Heart left ventricle (tissue), 16 donors: ENCODE results near the gene LRRFIP1. TPM values are rescaled to one million over a fixed set of nuclear protein-coding genes. Genes with fewer than 3 reads are reported as not detected.

ENCODE experiments used
- ATAC-seq, 4 donors: fragments of 200-7000 bp; cut with Tn5 transposase; one replicate each; pipeline ENCODE4 v1.9.1; 2020 to 2022; ENCODE audit warnings: moderate library complexity in 4 of 4, mild to moderate bottlenecking in 3 of 4, moderate number of reproducible peaks in 1 of 4
- DNase-seq, 5 donors: peaks; one replicate each; pipeline ENCODE4 v3.0.0-alpha.2; 2020
- H3K27ac ChIP-seq, 12 donors: fragments of 200-600 bp; sonication (generic) in 4 of 12; one replicate each; pipeline versions ENCODE4 v1.5.0 to v1.8.0; 2016 to 2022; ENCODE audit warnings: mild to moderate bottlenecking in 2 of 12
- H3K27me3 ChIP-seq, 9 donors: fragments of 200-600 bp; sonication (generic) in 2 of 9; one replicate each; pipeline versions ENCODE4 v1.5.1 to v1.8.0; 2016 to 2022; ENCODE audit warnings: mild to moderate bottlenecking in 3 of 9
- H3K36me3 ChIP-seq, 9 donors: fragments of 200-600 bp; sonication (generic) in 2 of 9; one replicate each; pipeline versions ENCODE4 v1.5.0 to v1.8.0; 2018 to 2022; ENCODE audit warnings: mild to moderate bottlenecking in 2 of 9
- H3K4me1 ChIP-seq, 12 donors: fragments of 200-600 bp; sonication (generic) in 4 of 12; one replicate each; pipeline versions ENCODE4 v1.5.0 to v1.8.0; 2016 to 2022; ENCODE audit warnings: mild to moderate bottlenecking in 3 of 12
- H3K4me3 ChIP-seq, 12 donors: fragments of 200-600 bp; sonication (generic) in 4 of 12; one replicate each; pipeline versions ENCODE4 v1.5.0 to v1.8.0; 2017 to 2022; ENCODE audit warnings: mild to moderate bottlenecking in 9 of 12, moderate library complexity in 4 of 12
- H3K9me3 ChIP-seq, 12 donors: fragments of 200-600 bp; sonication (generic) in 4 of 12; one replicate each; pipeline versions ENCODE4 v1.5.0 to v1.8.0; 2016 to 2022; ENCODE audit warnings: mild to moderate bottlenecking in 1 of 12
- CTCF ChIP-seq, 12 donors: fragments of 200-600 bp; sonication (generic) in 4 of 12; IDR thresholded peaks; one replicate each; pipeline versions ENCODE4 v1.5.0 to v1.8.0; 2018 to 2022; ENCODE audit warnings: antibody characterized with exemption in 12 of 12, mild to moderate bottlenecking in 5 of 12
- POLR2A ChIP-seq, 2 donors: fragments of 450-650 bp; IDR thresholded peaks; one replicate each; pipeline ENCODE4 v1.6.1; 2017; ENCODE audit warnings: antibody characterized with exemption in 2 of 2, mild to moderate bottlenecking in 2 of 2, moderate library complexity in 2 of 2
- WGBS, 4 donors: extraction: QIAGEN DNeasy Blood & Tissue Kit in 2 of 4; methylation state at CpG; one replicate each; pipeline versions ENCODE4 v1.1.5 to v1.1.7; 2013 to 2018; 5-methylcytosine and 5-hydroxymethylcytosine counted together
- intact Hi-C, 10 donors: fragments of 100-400 bp; cut with DNase I; formaldehyde crosslinking; loops; one replicate each; pipeline versions ENCODE4 v1.11.1 to v1.14.2; 2022
- polyA plus RNA-seq, 2 donors: library from polyadenylated mRNA; stranded (reverse); fragments of 200-250 nt; gene quantifications; one replicate each; pipeline ENCODE4 v1.2.3, GENCODE V29; 2013
- total RNA-seq, 9 donors: library from RNA; depleted of rRNA in 2 of 9; stranded (reverse); fragments of >200 nt in 2 of 9; fragmentation: NEBNext Ultra II Directional in 3 of 9; extraction: Animal tissue kit (Norgen Biotek cat#: 25700) in 3 of 9; gene quantifications; one replicate each; pipeline versions ENCODE4 v1.1.0 to v1.2.4, GENCODE V29; 2016 to 2023
- donor health status: ischemic (EF 13 %, LVEDD 7.1; RV severe dilation, severe dysfunction).
- donor health status: healthy with polysubstance abuse.
- donor health status: DM: no; HTN: yes; CAD: no.
- donor health status: DM: no; HTN: no; CAD: no.
- donor health status: ischemic (EF 25% LVEDD 6.9; RV normal size, moderate dysfunction).
- donor health status: ischemic (EF 25% LVEDD 5.7; RV mildly dilated, moderate dysfunction).
- donor health status: healthy.
- donor health status: DM: yes; HTN: yes; CAD: no.
- donor health status: ischemic (EF 35%, LVEDD 5.7; RV mildly dilated, moderate dysfunction).
- donor health status: nonischemic (EF 11% LVEDD 7.7; RV severe dilation, severe dysfunction).
- donor health status: DM: yes; HTN: yes; CAD: no.
- donor health status: PGD.
- donor health status: ischemic (EF 29% LVEDD 5.4; RV normal size, mild dysfunction).
- donor health status: nonischemic (EF 23%, LVEDD 6.1; RV moderate dilation, normal function).

Gene LRRFIP1
- total and polyA plus RNA-seq, 11 donors = 78.7 to 151 (median 111) TPM

- Histone ChIP-seq H3K4me1 (peaks cover 0 to 4% (median 0%) of the 10 kb centered on the region in 12 donors), H3K27ac (no peak overlapping the region), H3K36me3 (no peaks in the 10 kb centered on the region), H3K9me3 (no peaks in the 10 kb centered on the region), H3K27me3 (no peaks in the 10 kb centered on the region), H3K4me3 (no peak overlapping the region)
- ATAC-seq (no peak), DNase-seq (no peak)
- WGBS, 4 donors = 89 to 96% (median 92%) methylated on average over 2 of the region's 2 CpGs
- intact Hi-C loops = no loop called here
- no peak for TF ChIP-seq POLR2A (IDR thresholded peaks at IDR 0.05)
- TF ChIP-seq CTCF (IDR thresholded peaks at IDR 0.05) = no peak
Measured at GRCh38 chr2:237820421-237820820, 193.0 kb downstream of the LRRFIP1 start.

DNA sequence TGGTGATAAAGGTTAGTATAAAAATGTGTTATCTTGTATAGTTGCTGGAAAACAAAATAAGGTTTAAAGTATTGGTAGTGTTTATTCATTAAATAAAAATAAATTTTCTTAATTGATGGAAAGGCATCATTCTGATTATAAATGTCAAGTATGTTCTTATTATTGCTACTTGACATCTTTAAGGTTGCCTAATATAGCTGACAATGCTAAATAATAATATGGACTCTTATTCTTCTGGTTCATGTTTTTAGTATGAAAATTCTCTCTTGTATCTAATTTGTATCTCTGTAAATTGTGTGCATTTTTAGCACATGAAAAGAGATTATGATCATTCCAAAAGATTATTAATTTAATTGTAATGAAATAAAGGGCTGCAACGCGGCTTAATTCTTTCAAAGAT lies 196.2 kb downstream of the LRRFIP1 start:
- no peak overlapping the region for H3K27ac ChIP-seq
- no peaks in the 10 kb centered on the region for H3K36me3 ChIP-seq
- ATAC-seq (no peak), DNase-seq (no peak)
- H3K4me3 ChIP-seq = no peak overlapping the region
- peaks cover 0 to 2% (median 0%) of the 10 kb centered on the region in 12 donors for H3K4me1 ChIP-seq
- 93 to 99% (median 95%) methylated on average over 2 of the region's 2 CpGs for WGBS, 4 donors
- H3K9me3 ChIP-seq = no peaks in the 10 kb centered on the region
- no peak for TF ChIP-seq POLR2A (IDR thresholded peaks at IDR 0.05)
- TF ChIP-seq CTCF (IDR thresholded peaks at IDR 0.05) = no peak
- intact Hi-C loops = no loop called here
- H3K27me3 ChIP-seq = no peaks in the 10 kb centered on the region

- WGBS, 4 donors = 88 to 91% (median 89%) methylated on average over 6 of the region's 6 CpGs
Measured at GRCh38 chr2:237824085-237824484, 196.7 kb downstream of the LRRFIP1 start.

DNA sequence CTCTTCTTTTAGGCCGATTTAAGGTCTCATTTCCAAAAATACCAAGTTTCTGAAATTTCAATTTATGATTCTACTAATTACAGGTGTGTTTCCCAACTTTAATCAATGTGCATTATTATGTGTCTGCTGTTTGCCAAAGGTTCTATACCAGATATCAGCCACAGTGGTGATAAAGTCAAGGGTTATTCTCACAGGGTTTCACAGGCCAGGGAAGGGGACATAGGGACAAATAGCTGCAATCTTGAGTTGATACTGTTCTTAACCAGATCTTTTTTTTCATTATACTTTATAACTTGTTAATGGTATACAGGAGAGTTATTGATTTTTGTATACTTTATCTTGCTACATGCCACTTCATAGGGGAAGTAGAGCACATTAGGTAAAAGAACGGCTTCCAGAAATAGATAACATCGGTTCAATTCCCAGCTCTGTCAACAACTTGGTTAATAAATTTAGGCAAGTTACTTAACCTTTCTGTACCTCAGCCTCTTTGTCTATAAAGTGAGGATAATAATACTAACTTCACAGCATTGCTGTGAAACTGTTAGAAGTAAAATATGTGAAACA lies 200.1 kb downstream of the LRRFIP1 start:
- DNase-seq (no peak), ATAC-seq (no peak)
- Histone ChIP-seq H3K4me3 (no peak overlapping the region), H3K9me3 (no peaks in the 10 kb centered on the region), H3K4me1 (no peaks in the 10 kb centered on the region), H3K36me3 (no peaks in the 10 kb centered on the region), H3K27me3 (no peaks in the 10 kb centered on the region), H3K27ac (no peak overlapping the region)
- WGBS, 4 donors = 79 to 88% (median 85%) methylated on average over 3 of the region's 3 CpGs
- no peak for TF ChIP-seq CTCF (IDR thresholded peaks at IDR 0.05)
- TF ChIP-seq POLR2A (IDR thresholded peaks at IDR 0.05) = no peak
- intact Hi-C loops = no loop called here

More at GRCh38 chr2:237824085-237824484, 196.7 kb downstream of the LRRFIP1 start:
- ATAC-seq (no peak), DNase-seq (no peak)
- Histone ChIP-seq H3K9me3 (no peaks in the 10 kb centered on the region), H3K36me3 (no peaks in the 10 kb centered on the region), H3K27ac (no peak overlapping the region), H3K4me1 (no peaks in the 10 kb centered on the region), H3K27me3 (no peaks in the 10 kb centered on the region), H3K4me3 (no peak overlapping the region)
- intact Hi-C loops = no loop called here
- TF ChIP-seq POLR2A (IDR thresholded peaks at IDR 0.05) (no peak), CTCF (IDR thresholded peaks at IDR 0.05) (no peak)

Other genes with a start within 250 kb of the LRRFIP1 start
- 100 to 1,000 TPM in 3 of 9 donors, 10 to 100 TPM in 6; 41.3 to 290 (median 87.3) TPM for gene COL6A3, start 213.4 kb upstream of the LRRFIP1 start, total RNA-seq
- 100 to 1,000 TPM in 1 of 2 donors, 10 to 100 TPM in 1; 17.4 to 115 TPM for gene COL6A3, start 213.4 kb upstream of the LRRFIP1 start, polyA plus RNA-seq
- 10 to 100 TPM; 20.4 to 50.3 (median 30.7) TPM for gene MLPH, start 140.3 kb upstream of the LRRFIP1 start, total RNA-seq
- 10 to 100 TPM; 18.3 to 60.3 TPM for gene MLPH, start 140.3 kb upstream of the LRRFIP1 start, polyA plus RNA-seq
- not detected for gene PRLH, start 61.0 kb upstream of the LRRFIP1 start, total RNA-seq
- not detected for gene PRLH, start 61.0 kb upstream of the LRRFIP1 start, polyA plus RNA-seq
- gene RAB17, start 36.9 kb upstream of the LRRFIP1 start, total RNA-seq = 1 to 10 TPM; 1.1 to 7.3 (median 3.6) TPM
- gene RAB17, start 36.9 kb upstream of the LRRFIP1 start, polyA plus RNA-seq = 1 to 10 TPM; 5.6 TPM
- gene RBM44, start 171.2 kb downstream of the LRRFIP1 start, total RNA-seq = under 1 TPM; 0.16 to 0.94 (median 0.44) TPM
- gene RBM44, start 171.2 kb downstream of the LRRFIP1 start, polyA plus RNA-seq = under 1 TPM; 0.17 to 0.38 TPM
- gene RAMP1, start 232.0 kb downstream of the LRRFIP1 start, total RNA-seq = 100 to 1,000 TPM in 7 of 9 donors, 10 to 100 TPM in 2; 36.5 to 490 (median 201) TPM
- gene RAMP1, start 232.0 kb downstream of the LRRFIP1 start, polyA plus RNA-seq = 1,000 to 10,000 TPM in 1 of 2 donors, 100 to 1,000 TPM in 1; 164 to 1,114 TPM